ENCODE measurements around the gene GLIPR1L1. TPM values are rescaled to one million over a fixed set of nuclear protein-coding genes. Genes with fewer than 3 reads are reported as not detected.

Gene GLIPR1L1, protein sequence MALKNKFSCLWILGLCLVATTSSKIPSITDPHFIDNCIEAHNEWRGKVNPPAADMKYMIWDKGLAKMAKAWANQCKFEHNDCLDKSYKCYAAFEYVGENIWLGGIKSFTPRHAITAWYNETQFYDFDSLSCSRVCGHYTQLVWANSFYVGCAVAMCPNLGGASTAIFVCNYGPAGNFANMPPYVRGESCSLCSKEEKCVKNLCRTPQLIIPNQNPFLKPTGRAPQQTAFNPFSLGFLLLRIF
- 1.2 TPM for polyA plus RNA-seq (2013)

DNA sequence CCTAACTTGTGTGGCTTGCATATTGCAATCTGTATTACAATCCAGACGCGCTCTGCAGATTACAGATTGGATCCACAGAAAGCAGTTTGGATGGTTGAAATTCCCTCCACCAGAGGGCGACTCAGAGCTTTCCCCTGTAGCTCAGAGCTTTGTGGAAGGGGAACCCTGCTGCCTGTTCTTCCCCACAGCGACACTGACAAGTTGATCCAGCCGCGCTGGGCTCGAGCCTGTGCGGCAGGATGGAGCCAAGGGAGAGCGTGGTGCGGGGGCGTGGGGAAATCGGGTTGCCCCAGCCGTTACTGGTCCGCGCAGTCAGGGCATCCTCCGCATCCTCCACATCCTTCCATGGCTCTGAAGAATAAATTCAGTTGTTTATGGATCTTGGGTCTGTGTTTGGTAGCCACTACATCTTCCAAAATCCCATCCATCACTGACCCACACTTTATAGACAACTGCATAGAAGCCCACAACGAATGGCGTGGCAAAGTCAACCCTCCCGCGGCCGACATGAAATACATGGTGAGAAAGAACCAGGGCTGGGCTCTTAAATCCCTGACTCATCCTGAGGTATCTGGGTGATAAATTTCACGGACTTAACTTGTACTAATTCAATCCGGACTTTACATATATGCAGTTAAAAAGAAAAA is at the start of gene GLIPR1L1:
Gene GLIPR1L1, plus strand, starts transcription at position 287 of the 647 bp plus-strand sequence. Its CDS starts 59 bp downstream, at position 346.
- Histone ChIP-seq H3K36me3 (ENCODE audit: control insufficient read depth in 4 of 4, insufficient read depth in 4 of 4, low read length in 3 of 4) (no peaks in the 10 kb centered on the region), H3K4me3 (ENCODE audit: control insufficient read depth in 1 of 7, extremely low read depth in 1 of 7, insufficient read depth in 4 of 7, low read depth in 2 of 7, low read length in 6 of 7) (peak within 1 kb of the TSS; percentile 15 to 87 (median 65)), H3K27me3 (replicated peaks in 2 of 5; ENCODE audit: control insufficient read depth in 4 of 5, insufficient read depth in 5 of 5, low read length in 4 of 5) (peaks cover 0 to 3% (median 0%) of the 10 kb centered on the region in 5 experiments), H3K4me1 (ENCODE audit: control extremely low read depth in 1 of 4, control insufficient read depth in 4 of 4, insufficient read depth in 4 of 4, low read length in 3 of 4) (peaks cover 3 to 20% (median 11%) of the 10 kb centered on the region in 4 experiments), H3K27ac (ENCODE audit: insufficient read depth in 1 of 2, low read depth in 1 of 2, low read length in 2 of 2, poor library complexity in 1 of 2, severe bottlenecking in 2 of 2) (no peak within 1 kb of the TSS), H3K9me3 (ENCODE audit: control extremely low read depth in 1 of 5, control insufficient read depth in 4 of 5, insufficient read depth in 2 of 5, low read depth in 1 of 5, low read length in 4 of 5) (no peaks in the 10 kb centered on the region)
- POLR2A ChIA-PET, result interaction anchor here (1.4 kb wide), 1 partner anchor 177 kb away, joined by 4 read pairs; the partner anchor contains the start of gene KRR1
- CTCF ChIA-PET, result interaction anchor here (0.5 to 6.6 kb wide), 17 partner anchors 9 to 738 kb away, joined by 3 to 52 read pairs (median 4); partner anchors contain the start of genes GLIPR1 and GLIPR1L2
- peak; percentile 92 to 97 (median 96) for DNase-seq
- WGBS (ENCODE audit: insufficient coverage), result 0% methylated on average over 2 of the region's 23 CpGs

DNA sequence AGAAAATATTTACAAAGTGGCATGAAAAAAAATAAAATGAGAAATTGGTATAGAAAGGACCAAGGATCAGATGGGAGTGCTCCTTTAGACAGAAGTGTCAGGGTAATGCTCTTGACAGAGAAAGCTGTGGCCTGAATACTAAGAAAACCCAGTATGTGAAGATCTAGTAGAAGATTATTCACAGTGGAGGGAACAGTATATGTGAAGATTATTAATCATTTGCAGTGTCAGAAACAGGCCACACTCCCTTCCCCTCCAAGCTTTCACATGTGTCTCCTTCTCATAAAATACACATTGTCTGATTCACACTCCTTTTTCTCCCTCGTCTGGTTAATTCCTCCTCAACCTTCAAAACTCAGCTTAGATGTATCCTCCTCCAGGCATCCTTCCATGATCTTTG is 45.6 kb upstream of the GLIPR1L1 start:
- Histone ChIP-seq H3K4me3 (ENCODE audit: control insufficient read depth in 1 of 7, extremely low read depth in 1 of 7, insufficient read depth in 4 of 7, low read depth in 2 of 7, low read length in 6 of 7) (no peak overlapping the region), H3K9me3 (ENCODE audit: control extremely low read depth in 1 of 5, control insufficient read depth in 4 of 5, insufficient read depth in 2 of 5, low read depth in 1 of 5, low read length in 4 of 5) (no peaks in the 10 kb centered on the region), H3K4me1 (ENCODE audit: control extremely low read depth in 1 of 4, control insufficient read depth in 4 of 4, insufficient read depth in 4 of 4, low read length in 3 of 4) (no peaks in the 10 kb centered on the region), H3K27me3 (replicated peaks in 2 of 5; ENCODE audit: control insufficient read depth in 4 of 5, insufficient read depth in 5 of 5, low read length in 4 of 5) (peaks cover 0 to 2% (median 0%) of the 10 kb centered on the region in 5 experiments), H3K36me3 (ENCODE audit: control insufficient read depth in 4 of 4, insufficient read depth in 4 of 4, low read length in 3 of 4) (no peaks in the 10 kb centered on the region), H3K27ac (ENCODE audit: insufficient read depth in 1 of 2, low read depth in 1 of 2, low read length in 2 of 2, poor library complexity in 1 of 2, severe bottlenecking in 2 of 2) (no peak overlapping the region)
- ChIA-PET CTCF (interaction anchor here (1.0 to 1.2 kb wide), 2 partner anchors 9 to 11 kb away, joined by 3 to 6 read pairs; no protein-coding TSS in a partner anchor), POLR2A (no interaction called here)
- DNase-seq, result no peak
- WGBS (ENCODE audit: insufficient coverage), result 80% methylated on average over 1 of the region's 1 CpG

DNA sequence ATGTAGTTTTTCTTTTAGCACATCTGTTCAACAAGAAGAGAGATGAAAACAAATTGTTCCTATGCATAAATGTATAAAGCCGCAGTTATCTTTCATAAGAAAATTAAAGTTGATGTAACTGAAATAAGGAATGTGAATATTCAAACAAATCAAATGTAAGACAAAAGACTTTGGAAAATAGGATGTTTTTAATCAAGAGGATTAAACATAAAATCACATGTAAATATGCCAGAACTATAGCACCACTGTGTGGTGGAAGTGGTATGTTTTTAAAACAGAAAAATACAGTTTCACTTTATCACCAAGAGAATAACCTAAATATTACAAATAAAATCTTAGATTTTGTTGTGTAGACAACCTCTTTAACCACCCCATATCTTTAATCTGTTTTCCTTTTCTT is 44.7 kb upstream of the GLIPR1L1 start:
- peak in 2 of 3 donors; percentile 26 to 31 for DNase-seq
- no CpG with 5 or more reads among the region's 1 CpG for WGBS (ENCODE audit: insufficient coverage)
- H3K9me3 ChIP-seq (ENCODE audit: control extremely low read depth in 1 of 5, control insufficient read depth in 4 of 5, insufficient read depth in 2 of 5, low read depth in 1 of 5, low read length in 4 of 5), result no peaks in the 10 kb centered on the region
- H3K27me3 ChIP-seq (replicated peaks in 2 of 5; ENCODE audit: control insufficient read depth in 4 of 5, insufficient read depth in 5 of 5, low read length in 4 of 5), result peaks cover 0 to 2% (median 0%) of the 10 kb centered on the region in 5 experiments
- no peaks in the 10 kb centered on the region for H3K36me3 ChIP-seq (ENCODE audit: control insufficient read depth in 4 of 4, insufficient read depth in 4 of 4, low read length in 3 of 4)
- CTCF ChIA-PET, result interaction anchor here (1.0 kb wide), 1 partner anchor 10 kb away, joined by 3 read pairs; no protein-coding TSS in a partner anchor
- no peak overlapping the region for H3K27ac ChIP-seq (ENCODE audit: insufficient read depth in 1 of 2, low read depth in 1 of 2, low read length in 2 of 2, poor library complexity in 1 of 2, severe bottlenecking in 2 of 2)
- no peaks in the 10 kb centered on the region for H3K4me1 ChIP-seq (ENCODE audit: control extremely low read depth in 1 of 4, control insufficient read depth in 4 of 4, insufficient read depth in 4 of 4, low read length in 3 of 4)
- no peak overlapping the region for H3K4me3 ChIP-seq (ENCODE audit: control insufficient read depth in 1 of 7, extremely low read depth in 1 of 7, insufficient read depth in 4 of 7, low read depth in 2 of 7, low read length in 6 of 7)
- POLR2A ChIA-PET, result no interaction called here

DNA sequence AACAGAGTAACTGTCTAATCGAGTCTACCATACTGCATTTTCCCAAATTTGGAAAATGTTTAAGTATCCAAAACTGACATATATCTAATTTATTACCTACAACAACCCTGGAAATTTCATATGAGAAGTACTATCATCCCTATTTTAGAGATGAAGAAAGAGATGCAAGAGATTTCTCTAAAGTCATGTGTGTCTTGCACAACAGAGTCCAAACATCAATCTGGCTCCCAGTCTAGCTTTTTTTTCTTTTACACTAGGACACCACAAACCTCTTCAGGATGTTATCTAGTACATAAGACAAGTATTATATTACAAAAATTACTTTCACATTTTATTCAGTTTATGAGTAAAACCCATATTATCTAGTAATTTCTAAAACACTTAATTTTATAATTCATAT is 43.5 kb upstream of the GLIPR1L1 start:
- Histone ChIP-seq H3K4me1 (ENCODE audit: control extremely low read depth in 1 of 4, control insufficient read depth in 4 of 4, insufficient read depth in 4 of 4, low read length in 3 of 4) (no peaks in the 10 kb centered on the region), H3K27ac (ENCODE audit: insufficient read depth in 1 of 2, low read depth in 1 of 2, low read length in 2 of 2, poor library complexity in 1 of 2, severe bottlenecking in 2 of 2) (no peak overlapping the region), H3K9me3 (ENCODE audit: control extremely low read depth in 1 of 5, control insufficient read depth in 4 of 5, insufficient read depth in 2 of 5, low read depth in 1 of 5, low read length in 4 of 5) (no peaks in the 10 kb centered on the region), H3K27me3 (replicated peaks in 2 of 5; ENCODE audit: control insufficient read depth in 4 of 5, insufficient read depth in 5 of 5, low read length in 4 of 5) (peaks cover 0 to 2% (median 0%) of the 10 kb centered on the region in 5 experiments), H3K4me3 (ENCODE audit: control insufficient read depth in 1 of 7, extremely low read depth in 1 of 7, insufficient read depth in 4 of 7, low read depth in 2 of 7, low read length in 6 of 7) (no peak overlapping the region), H3K36me3 (ENCODE audit: control insufficient read depth in 4 of 4, insufficient read depth in 4 of 4, low read length in 3 of 4) (no peaks in the 10 kb centered on the region)
- POLR2A ChIA-PET, result no interaction called here
- WGBS (ENCODE audit: insufficient coverage), result no CpG with 5 or more reads among the region's 1 CpG
- no peak for DNase-seq
- CTCF ChIA-PET, result no interaction called here

DNA sequence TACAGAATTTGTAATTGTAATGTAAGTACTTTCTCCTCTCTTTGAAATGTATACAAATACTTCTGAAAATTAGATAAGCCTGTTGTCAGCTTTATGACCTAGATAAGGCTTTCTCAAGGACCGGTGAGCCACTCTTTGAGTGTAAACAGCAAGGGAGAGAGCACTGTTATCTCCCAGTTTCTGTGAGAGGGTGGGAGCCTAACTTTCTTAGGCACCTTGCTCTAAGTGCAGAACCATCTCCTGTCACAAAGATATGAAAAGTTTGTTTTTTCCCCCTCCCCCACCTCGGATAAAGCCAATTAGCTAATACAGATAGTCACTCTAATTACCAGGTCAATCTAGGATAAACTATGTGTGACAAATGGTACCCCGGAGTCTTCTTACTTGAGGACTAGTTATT is 40.1 kb upstream of the GLIPR1L1 start:
- no peak overlapping the region for H3K4me3 ChIP-seq (ENCODE audit: control insufficient read depth in 1 of 7, extremely low read depth in 1 of 7, insufficient read depth in 4 of 7, low read depth in 2 of 7, low read length in 6 of 7)
- H3K27ac ChIP-seq (ENCODE audit: insufficient read depth in 1 of 2, low read depth in 1 of 2, low read length in 2 of 2, poor library complexity in 1 of 2, severe bottlenecking in 2 of 2), result no peak overlapping the region
- ChIA-PET POLR2A (no interaction called here), CTCF (no interaction called here)
- no peaks in the 10 kb centered on the region for H3K4me1 ChIP-seq (ENCODE audit: control extremely low read depth in 1 of 4, control insufficient read depth in 4 of 4, insufficient read depth in 4 of 4, low read length in 3 of 4)
- H3K36me3 ChIP-seq (ENCODE audit: control insufficient read depth in 4 of 4, insufficient read depth in 4 of 4, low read length in 3 of 4), result no peaks in the 10 kb centered on the region
- H3K9me3 ChIP-seq (ENCODE audit: control extremely low read depth in 1 of 5, control insufficient read depth in 4 of 5, insufficient read depth in 2 of 5, low read depth in 1 of 5, low read length in 4 of 5), result no peaks in the 10 kb centered on the region
- DNase-seq, result no peak
- H3K27me3 ChIP-seq (replicated peaks in 2 of 5; ENCODE audit: control insufficient read depth in 4 of 5, insufficient read depth in 5 of 5, low read length in 4 of 5), result no peaks in the 10 kb centered on the region
- WGBS (ENCODE audit: insufficient coverage), result 89% methylated on average over 1 of the region's 3 CpGs

DNA sequence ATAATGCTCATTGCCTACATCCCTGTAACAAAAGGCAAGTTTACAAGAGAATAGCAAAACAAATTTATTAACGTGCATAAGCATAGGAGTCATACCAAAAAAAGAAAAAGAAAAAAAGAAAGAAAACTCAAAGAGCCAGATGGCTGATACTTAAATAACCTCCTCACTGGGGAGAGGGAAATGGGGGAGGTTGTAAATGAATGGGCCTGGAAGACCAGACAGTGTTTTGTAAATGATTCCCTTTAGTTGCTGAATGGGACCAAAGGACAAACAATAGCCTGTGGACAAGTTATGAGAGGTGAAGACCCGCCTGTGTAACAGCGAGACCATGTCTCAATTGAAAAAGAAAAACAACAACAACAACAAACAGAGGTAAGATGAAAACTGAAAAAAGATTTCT is 39.7 kb upstream of the GLIPR1L1 start:
- Histone ChIP-seq H3K4me1 (ENCODE audit: control extremely low read depth in 1 of 4, control insufficient read depth in 4 of 4, insufficient read depth in 4 of 4, low read length in 3 of 4) (no peaks in the 10 kb centered on the region), H3K4me3 (ENCODE audit: control insufficient read depth in 1 of 7, extremely low read depth in 1 of 7, insufficient read depth in 4 of 7, low read depth in 2 of 7, low read length in 6 of 7) (no peak overlapping the region), H3K27ac (ENCODE audit: insufficient read depth in 1 of 2, low read depth in 1 of 2, low read length in 2 of 2, poor library complexity in 1 of 2, severe bottlenecking in 2 of 2) (no peak overlapping the region), H3K36me3 (ENCODE audit: control insufficient read depth in 4 of 4, insufficient read depth in 4 of 4, low read length in 3 of 4) (no peaks in the 10 kb centered on the region), H3K9me3 (ENCODE audit: control extremely low read depth in 1 of 5, control insufficient read depth in 4 of 5, insufficient read depth in 2 of 5, low read depth in 1 of 5, low read length in 4 of 5) (no peaks in the 10 kb centered on the region), H3K27me3 (replicated peaks in 2 of 5; ENCODE audit: control insufficient read depth in 4 of 5, insufficient read depth in 5 of 5, low read length in 4 of 5) (no peaks in the 10 kb centered on the region)
- WGBS (ENCODE audit: insufficient coverage), result no CpG with 5 or more reads among the region's 3 CpGs
- DNase-seq, result no peak
- ChIA-PET CTCF (no interaction called here), POLR2A (no interaction called here)

DNA sequence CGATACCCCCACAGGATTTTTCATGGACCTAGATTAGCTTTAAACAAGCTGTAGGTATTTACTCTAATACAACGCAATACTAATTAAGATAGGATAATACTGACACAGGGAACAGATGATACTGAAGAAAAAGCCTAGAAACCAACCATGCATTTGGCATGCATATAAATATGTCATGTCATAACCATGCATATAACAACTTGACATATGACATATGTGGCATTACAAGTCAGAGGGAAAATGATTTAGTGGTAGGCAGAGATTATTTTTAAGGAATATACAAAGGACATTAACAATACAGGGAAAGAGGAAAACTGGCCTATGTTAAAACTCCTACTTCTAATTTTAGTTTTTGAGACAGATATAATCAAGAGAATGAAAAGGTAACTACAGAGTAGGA is 32.2 kb upstream of the GLIPR1L1 start:
- ChIA-PET CTCF (no interaction called here), POLR2A (no interaction called here)
- no peaks in the 10 kb centered on the region for H3K27me3 ChIP-seq (replicated peaks in 2 of 5; ENCODE audit: control insufficient read depth in 4 of 5, insufficient read depth in 5 of 5, low read length in 4 of 5)
- H3K27ac ChIP-seq (ENCODE audit: insufficient read depth in 1 of 2, low read depth in 1 of 2, low read length in 2 of 2, poor library complexity in 1 of 2, severe bottlenecking in 2 of 2), result no peak overlapping the region
- H3K4me1 ChIP-seq (ENCODE audit: control extremely low read depth in 1 of 4, control insufficient read depth in 4 of 4, insufficient read depth in 4 of 4, low read length in 3 of 4), result no peaks in the 10 kb centered on the region
- H3K9me3 ChIP-seq (ENCODE audit: control extremely low read depth in 1 of 5, control insufficient read depth in 4 of 5, insufficient read depth in 2 of 5, low read depth in 1 of 5, low read length in 4 of 5), result no peaks in the 10 kb centered on the region
- no peaks in the 10 kb centered on the region for H3K36me3 ChIP-seq (ENCODE audit: control insufficient read depth in 4 of 4, insufficient read depth in 4 of 4, low read length in 3 of 4)
- WGBS (ENCODE audit: insufficient coverage), result no CpG with 5 or more reads among the region's 2 CpGs
- DNase-seq, result no peak
- H3K4me3 ChIP-seq (ENCODE audit: control insufficient read depth in 1 of 7, extremely low read depth in 1 of 7, insufficient read depth in 4 of 7, low read depth in 2 of 7, low read length in 6 of 7), result no peak overlapping the region

Measured in common myeloid progenitor, CD34-positive (primary cell).